GM18873 (cell line): ENCODE data around the gene RPS15.
"Not testable (repeated sequence)": the region's sequence is repeated elsewhere in the genome, so short reads cannot be mapped to it uniquely, and the experiment has no call there.

Experiments
- ATAC-seq: cut with Tn5 transposase; IDR thresholded peaks from one replicate; pipeline ENCODE4 v1.9.1; 2021; ENCODE audit warnings: mild to moderate bottlenecking, moderate library complexity, moderate number of reproducible peaks; ENCODE audit not compliant: unreplicated experiment, low FRiP score

Gene RPS15

GRCh38 chr19:1417681-1418495 is 20.3 kb upstream of the RPS15 start:
- no peak for ATAC-seq

- ATAC-seq: no peak
Observed at GRCh38 chr19:1418496-1418775, 19.8 kb upstream of the RPS15 start.

- ATAC-seq: no peak
Observed at GRCh38 chr19:1418951-1419738, 19.1 kb upstream of the RPS15 start.

- ATAC-seq: not testable (repeated sequence)
Observed at GRCh38 chr19:1420085-1420484, 18.1 kb upstream of the RPS15 start.

- no peak for ATAC-seq
Observed at GRCh38 chr19:1420590-1420989, 17.6 kb upstream of the RPS15 start.

GRCh38 chr19:1421218-1421957 is 16.8 kb upstream of the RPS15 start:
- no peak for ATAC-seq

GRCh38 chr19:1421958-1422305 is 16.3 kb upstream of the RPS15 start:
- ATAC-seq: no peak

- no peak for ATAC-seq
Observed at GRCh38 chr19:1422360-1422759, 15.8 kb upstream of the RPS15 start.

GRCh38 chr19:1422943-1423342 is 15.3 kb upstream of the RPS15 start:
- ATAC-seq: no peak

GRCh38 chr19:1423436-1424191 is 14.6 kb upstream of the RPS15 start:
- ATAC-seq: no peak

- ATAC-seq: no peak
Observed at GRCh38 chr19:1424192-1424955, 13.8 kb upstream of the RPS15 start.

GRCh38 chr19:1425102-1425837 is 12.9 kb upstream of the RPS15 start:
- ATAC-seq: no peak

GRCh38 chr19:1425902-1426301 is 12.3 kb upstream of the RPS15 start:
- no peak for ATAC-seq

GRCh38 chr19:1426736-1427135 is 11.5 kb upstream of the RPS15 start:
- ATAC-seq: no peak

GRCh38 chr19:1427221-1427920 is 10.8 kb upstream of the RPS15 start:
- ATAC-seq: no peak

- no peak for ATAC-seq
Observed at GRCh38 chr19:1428738-1429391, 9.3 kb upstream of the RPS15 start.

GRCh38 chr19:1429750-1430149 is 8.4 kb upstream of the RPS15 start:
- ATAC-seq: no peak

- ATAC-seq: no peak
Observed at GRCh38 chr19:1430246-1430645, 8.0 kb upstream of the RPS15 start.
